ENCODE data around the gene TSPOAP1.

TSPOAP1 gene

DNA sequence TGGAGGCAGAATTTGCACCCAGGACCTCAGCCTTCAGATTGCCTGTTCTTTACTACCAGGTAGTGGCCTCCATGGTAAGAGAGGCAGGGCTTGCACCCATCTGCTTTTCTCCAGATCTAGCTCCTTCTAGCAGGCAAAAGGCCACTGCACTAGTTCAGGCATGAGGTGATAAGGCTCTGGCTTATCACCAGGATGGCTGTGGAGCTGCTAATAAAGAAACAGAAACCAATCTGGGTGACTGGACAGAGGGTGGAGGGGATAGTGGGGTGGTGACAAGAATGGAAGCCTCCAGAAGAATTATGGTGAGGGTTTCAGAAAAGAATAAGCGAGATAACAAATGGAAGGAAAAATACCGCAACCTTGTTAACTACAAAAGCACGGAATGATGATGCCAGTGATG, 38.9 kb upstream of the TSPOAP1 start:
- TF ChIP-seq, protein P1, sequence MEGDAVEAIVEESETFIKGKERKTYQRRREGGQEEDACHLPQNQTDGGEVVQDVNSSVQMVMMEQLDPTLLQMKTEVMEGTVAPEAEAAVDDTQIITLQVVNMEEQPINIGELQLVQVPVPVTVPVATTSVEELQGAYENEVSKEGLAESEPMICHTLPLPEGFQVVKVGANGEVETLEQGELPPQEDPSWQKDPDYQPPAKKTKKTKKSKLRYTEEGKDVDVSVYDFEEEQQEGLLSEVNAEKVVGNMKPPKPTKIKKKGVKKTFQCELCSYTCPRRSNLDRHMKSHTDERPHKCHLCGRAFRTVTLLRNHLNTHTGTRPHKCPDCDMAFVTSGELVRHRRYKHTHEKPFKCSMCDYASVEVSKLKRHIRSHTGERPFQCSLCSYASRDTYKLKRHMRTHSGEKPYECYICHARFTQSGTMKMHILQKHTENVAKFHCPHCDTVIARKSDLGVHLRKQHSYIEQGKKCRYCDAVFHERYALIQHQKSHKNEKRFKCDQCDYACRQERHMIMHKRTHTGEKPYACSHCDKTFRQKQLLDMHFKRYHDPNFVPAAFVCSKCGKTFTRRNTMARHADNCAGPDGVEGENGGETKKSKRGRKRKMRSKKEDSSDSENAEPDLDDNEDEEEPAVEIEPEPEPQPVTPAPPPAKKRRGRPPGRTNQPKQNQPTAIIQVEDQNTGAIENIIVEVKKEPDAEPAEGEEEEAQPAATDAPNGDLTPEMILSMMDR (conservative IDR thresholded peaks at IDR 0.05; ENCODE audit: low read length), result no peak
- no peak for DNase-seq (ENCODE audit: low read depth)
- H3K4me3 ChIP-seq (ENCODE audit: low read length), result no peak overlapping the region

DNA sequence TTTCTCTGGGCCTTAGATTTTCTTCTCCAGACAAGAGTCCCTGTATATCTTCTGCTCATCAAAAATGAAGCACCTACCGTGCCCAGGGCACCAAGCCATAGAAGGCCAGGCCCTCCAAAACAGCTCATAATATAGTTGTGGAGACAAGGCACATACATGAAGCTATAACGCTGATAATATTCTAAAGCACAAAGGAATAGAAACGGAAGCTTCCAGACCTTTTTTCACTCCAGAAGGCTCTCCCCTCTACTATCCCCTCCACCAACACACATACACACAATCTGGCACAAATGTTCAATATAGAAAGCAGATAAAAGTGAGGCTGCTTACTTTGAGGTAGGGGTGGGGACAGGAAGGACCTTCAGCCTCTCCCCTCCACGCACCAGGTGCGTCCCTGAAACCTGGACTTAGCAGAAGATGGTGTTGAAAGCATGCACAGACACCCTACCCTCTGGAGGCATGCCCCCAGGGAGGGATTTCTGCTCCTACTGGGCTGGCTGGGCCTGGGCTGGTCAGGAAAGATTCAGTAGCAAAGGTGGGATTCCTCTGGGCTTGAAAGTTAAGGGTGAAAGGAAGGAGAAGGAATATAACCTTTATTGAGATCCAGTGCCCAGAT, 37.5 kb upstream of the TSPOAP1 start:
- no peak for DNase-seq (ENCODE audit: low read depth)
- TF ChIP-seq, protein P1 (conservative IDR thresholded peaks at IDR 0.05; ENCODE audit: low read length), result no peak
- H3K4me3 ChIP-seq (ENCODE audit: low read length), result no peak overlapping the region

DNA sequence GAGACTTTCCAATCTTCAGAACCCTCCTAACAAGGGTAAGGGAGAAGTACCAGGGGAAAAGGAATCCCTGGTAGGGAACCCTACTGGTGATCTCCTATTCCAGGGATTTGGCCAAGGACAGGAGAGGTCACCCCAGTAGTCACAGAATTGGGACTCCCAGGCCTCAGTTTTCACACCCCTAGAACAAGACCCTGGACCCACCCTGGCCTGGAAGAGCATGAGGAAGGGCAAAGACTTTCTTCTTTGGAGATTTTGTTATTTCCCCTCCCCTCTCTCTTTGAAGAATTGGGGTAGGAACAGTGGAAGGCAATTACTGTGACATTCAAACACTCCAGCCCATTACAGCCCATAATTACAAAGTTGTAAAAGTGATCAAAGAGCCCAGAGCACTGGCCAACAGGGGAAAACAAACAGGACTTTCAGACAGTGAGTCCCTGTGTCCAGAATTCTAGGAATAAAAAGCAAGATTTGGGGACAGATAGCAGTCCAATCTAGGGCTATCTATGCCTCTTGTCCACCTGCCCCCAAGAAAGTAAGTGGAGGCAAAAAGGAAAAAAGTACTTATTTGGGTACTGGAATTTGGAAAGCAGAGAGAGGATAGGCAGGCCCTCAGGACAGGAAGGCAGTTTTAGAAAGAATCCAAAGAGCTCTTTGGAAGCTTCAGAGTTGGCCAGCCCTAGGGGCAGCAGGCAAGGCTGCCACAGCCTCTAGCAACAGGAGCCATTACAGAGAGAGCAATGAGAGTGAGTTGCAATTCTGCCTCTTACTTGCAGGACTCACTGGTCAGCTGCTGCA, 36.8 kb upstream of the TSPOAP1 start:
- no peak overlapping the region for H3K4me3 ChIP-seq (ENCODE audit: low read length)
- DNase-seq (ENCODE audit: low read depth), result no peak
- TF ChIP-seq, protein P1 (conservative IDR thresholded peaks at IDR 0.05; ENCODE audit: low read length), result no peak

DNA sequence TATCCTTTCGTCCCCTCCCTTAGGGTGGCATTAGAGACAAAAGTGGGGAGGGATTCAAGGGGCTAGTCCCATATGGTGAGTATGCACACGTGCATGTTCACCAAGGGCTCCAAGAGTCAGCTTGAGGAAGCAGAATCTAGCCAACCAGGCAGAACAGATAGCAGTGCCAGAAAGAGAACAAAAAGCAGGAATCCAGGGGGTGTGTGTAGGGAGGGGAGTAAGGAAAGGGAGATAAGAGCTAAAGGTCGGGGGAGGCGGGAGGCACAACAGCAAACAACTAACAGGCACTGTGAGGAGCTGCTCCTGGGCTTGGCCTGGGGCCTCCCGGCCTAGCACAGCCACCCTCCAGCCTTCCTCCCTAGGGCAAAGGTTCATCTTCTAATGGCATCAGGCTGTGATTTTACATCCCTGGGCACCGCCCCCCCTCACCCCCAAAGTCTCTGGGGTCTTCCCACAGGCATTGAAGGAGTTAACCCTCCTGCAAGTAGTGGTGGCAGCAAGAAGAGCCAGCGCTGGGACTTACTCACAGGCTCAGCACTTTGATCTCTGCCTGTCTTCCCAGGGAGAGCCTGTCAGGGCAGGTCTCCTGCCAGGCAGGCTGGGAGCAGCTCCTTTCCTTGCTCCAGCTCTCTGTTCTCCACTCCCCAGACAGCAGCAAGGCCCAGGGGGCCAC, 35.8 kb upstream of the TSPOAP1 start:
- DNase-seq (ENCODE audit: low read depth), result no peak
- TF ChIP-seq, protein P1 (conservative IDR thresholded peaks at IDR 0.05; ENCODE audit: low read length), result no peak
- no peak overlapping the region for H3K4me3 ChIP-seq (ENCODE audit: low read length)

DNA sequence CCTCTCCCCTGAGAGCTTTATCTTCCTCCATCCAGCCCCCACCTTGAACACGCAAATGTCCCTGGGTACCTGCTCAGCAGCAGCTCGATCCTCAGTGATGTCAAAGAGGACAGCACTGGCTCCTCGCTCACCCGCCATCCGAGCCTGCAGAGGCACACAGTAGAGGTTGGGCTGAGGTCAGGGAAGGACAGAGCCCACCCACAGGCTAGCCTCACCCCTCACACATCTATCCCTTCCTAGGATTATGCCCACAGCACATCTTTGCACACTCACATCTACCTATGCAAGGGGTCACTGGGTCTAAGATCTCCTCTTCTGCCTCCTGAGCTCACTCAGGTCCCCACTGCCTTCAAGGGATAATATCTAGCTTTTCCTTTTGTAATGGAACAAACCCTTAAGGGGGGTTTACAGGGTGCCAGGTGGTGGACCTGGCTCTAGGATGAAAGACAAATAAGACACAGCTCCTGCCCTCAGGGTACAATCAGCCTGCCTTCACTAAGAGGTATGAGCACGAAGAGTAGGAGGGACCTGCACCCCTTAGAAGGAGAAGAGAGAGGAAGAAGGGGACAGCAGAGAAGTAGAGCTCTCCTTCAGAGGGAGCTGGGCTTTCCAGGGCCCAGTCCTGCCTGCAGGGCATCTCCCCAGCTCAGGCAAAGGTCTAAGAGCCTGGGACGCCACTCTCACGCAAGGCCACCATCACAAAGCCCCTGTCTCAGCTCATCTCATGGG, 35.0 kb upstream of the TSPOAP1 start:
- no peak overlapping the region for H3K4me3 ChIP-seq (ENCODE audit: low read length)
- TF ChIP-seq, protein P1 (conservative IDR thresholded peaks at IDR 0.05; ENCODE audit: low read length), result no peak
- DNase-seq (ENCODE audit: low read depth), result no peak

DNA sequence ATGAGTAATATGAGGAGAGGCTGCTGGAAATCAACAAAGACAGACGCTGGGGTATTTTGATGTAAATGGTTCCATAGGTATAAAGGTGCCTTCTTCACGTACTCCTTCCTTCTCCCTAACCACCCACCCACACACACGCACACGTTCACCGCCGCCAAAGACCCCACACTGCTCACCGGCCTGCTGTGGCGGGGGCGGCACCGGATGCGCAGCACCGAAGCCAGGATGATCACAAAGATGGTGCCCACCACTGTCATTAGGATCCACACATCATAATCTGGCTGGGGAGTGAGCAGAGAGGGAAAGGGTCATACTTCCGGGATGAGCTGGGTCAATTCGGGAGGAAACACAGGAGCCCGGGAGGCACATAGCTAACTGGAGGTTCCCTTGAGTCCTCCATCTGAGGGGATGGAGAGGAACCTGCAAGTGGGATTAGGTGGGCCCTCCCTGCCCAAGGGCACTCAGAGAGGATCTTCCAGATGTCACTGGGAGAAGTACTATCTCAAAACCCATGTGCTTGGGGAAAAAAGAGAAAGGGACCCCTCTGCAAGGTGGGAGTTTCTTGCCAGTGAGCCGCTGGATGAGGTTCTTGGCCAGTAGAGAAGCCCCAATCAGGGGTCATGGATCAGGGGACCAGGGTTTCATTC, 33.9 kb upstream of the TSPOAP1 start:
- no peak overlapping the region for H3K4me3 ChIP-seq (ENCODE audit: low read length)
- TF ChIP-seq, protein P1 (conservative IDR thresholded peaks at IDR 0.05; ENCODE audit: low read length), result no peak
- DNase-seq (ENCODE audit: low read depth), result no peak

Measured in AG10803 (cell line).